ENCODE results near the gene MINDY2. TPM values are rescaled to one million over a fixed set of nuclear protein-coding genes. Genes with fewer than 3 reads are reported as not detected.
A peak's percentile ranks its signal among the peaks of the same experiment; 100 is the strongest.
"Not testable (repeated sequence)": the region's sequence is repeated elsewhere in the genome, so short reads cannot be mapped to it uniquely, and the experiment has no call there.

MINDY2 gene
- total and polyA plus RNA-seq, 12 donors: 3.8 to 37.4 (median 31.8) TPM

- H3K4me3 ChIP-seq: no peak overlapping the region
- no peak for ATAC-seq
- H3K9me3 ChIP-seq: peaks cover 0 to 19% (median 8%) of the 10 kb centered on the region in 11 donors
- H3K4me1 ChIP-seq: peaks cover 0 to under 1% (median 0%) of the 10 kb centered on the region in 9 donors
- no peaks in the 10 kb centered on the region for H3K36me3 ChIP-seq
- no peaks in the 10 kb centered on the region for H3K27me3 ChIP-seq
- intact Hi-C loops (cut with DNase I): no loop called here
- 94 to 95% methylated on average over 5 of the region's 5 CpGs for WGBS, 2 donors
- no peak for TF ChIP-seq CTCF (IDR thresholded peaks at IDR 0.05)
- no peak for DNase-seq
- no peak overlapping the region for H3K27ac ChIP-seq
These were observed 6.6 kb upstream of the MINDY2 start for GRCh38 chr15:58764468-58764867.

- no peak overlapping the region for H3K4me3 ChIP-seq
- no peaks in the 10 kb centered on the region for H3K27me3 ChIP-seq
- DNase-seq (no peak), ATAC-seq (no peak)
- H3K4me1 ChIP-seq: peaks cover 0 to 12% (median 10%) of the 10 kb centered on the region in 9 donors
- no peak for TF ChIP-seq CTCF (IDR thresholded peaks at IDR 0.05)
- intact Hi-C loops (cut with DNase I): no loop called here
- 95 to 96% methylated on average over 5 of the region's 5 CpGs for WGBS, 2 donors
- H3K36me3 ChIP-seq: no peaks in the 10 kb centered on the region
- H3K27ac ChIP-seq: no peak overlapping the region
- peaks cover 0 to 19% (median 8%) of the 10 kb centered on the region in 11 donors for H3K9me3 ChIP-seq
These were observed 4.8 kb upstream of the MINDY2 start for GRCh38 chr15:58766290-58766689.

- DNase-seq; H3K36me3 ChIP-seq; intact Hi-C loops (cut with DNase I); ATAC-seq; H3K27ac ChIP-seq; H3K27me3 ChIP-seq; H3K4me3 ChIP-seq: not testable (repeated sequence)
- Histone ChIP-seq H3K9me3 (peaks cover 0 to 19% (median 8%) of the 10 kb centered on the region in 11 donors), H3K4me1 (peaks cover 2 to 29% (median 24%) of the 10 kb centered on the region in 9 donors)
- 91 to 92% methylated on average over 7 of the region's 7 CpGs for WGBS, 2 donors
These were observed 2.5 kb upstream of the MINDY2 start for GRCh38 chr15:58768601-58769004.

GRCh38 chr15:58770519-58770856 is 614 bp upstream of the MINDY2 start:
- Histone ChIP-seq H3K4me1 (peaks cover 2 to 48% (median 41%) of the 10 kb centered on the region in 9 donors), H3K27me3 (no peaks in the 10 kb centered on the region), H3K36me3 (no peaks in the 10 kb centered on the region), H3K9me3 (no peaks in the 10 kb centered on the region), H3K4me3 (peak overlapping the region; percentile 34 to 100 (median 83)), H3K27ac (peak overlapping the region; percentile 62 to 99 (median 98))
- ATAC-seq: peak; percentile 9 to 36 (median 25)
- peak in 1 of 9 donors; percentile 4 for TF ChIP-seq CTCF (IDR thresholded peaks at IDR 0.05)
- 3 to 4% methylated on average over 9 of the region's 9 CpGs for WGBS, 2 donors
- no peak for DNase-seq
- intact Hi-C loops (cut with DNase I): loop anchor here in 4 of 10 donors (1.0 to 10.0 kb wide), 5 partner anchors 20 to 326 kb away; partner anchors contain the start of genes SLTM (in 3 of the 4) and ADAM10 (in 1 of the 4)

GRCh38 chr15:58771621-58772250 is 634 bp downstream of the MINDY2 start:
- Histone ChIP-seq H3K4me3 (peak overlapping the region; percentile 77 to 100 (median 90)), H3K9me3 (no peaks in the 10 kb centered on the region), H3K4me1 (peaks cover 2 to 59% (median 52%) of the 10 kb centered on the region in 9 donors), H3K36me3 (no peaks in the 10 kb centered on the region), H3K27ac (peak overlapping the region; percentile 89 to 99 (median 98)), H3K27me3 (no peaks in the 10 kb centered on the region)
- intact Hi-C loops (cut with DNase I): loop anchor here in 5 of 10 donors (1.0 to 10.0 kb wide), 6 partner anchors 21 to 327 kb away; partner anchors contain the start of genes SLTM (in 3 of the 5) and ADAM10 (in 2 of the 5)
- 0 to 1% methylated on average over 40 of the region's 40 CpGs for WGBS, 2 donors
- ATAC-seq (peak; percentile 10 to 67 (median 32)), DNase-seq (peak; percentile 25 to 40)
- no peak for TF ChIP-seq CTCF (IDR thresholded peaks at IDR 0.05)
